ENCODE measurements around the gene GNE. TPM values are rescaled to one million over a fixed set of nuclear protein-coding genes. Genes with fewer than 3 reads are reported as not detected.
"Not testable (repeated sequence)": the region's sequence is repeated elsewhere in the genome, so short reads cannot be mapped to it uniquely, and the experiment has no call there.

GNE gene
- total RNA-seq, 2 donors from 2014 or later, result 23.3 to 26.1 TPM

GRCh38 chr9:36177571-36177970 is 80.7 kb downstream of the GNE start:
- H3K4me3 ChIP-seq, result no peak overlapping the region
- no peaks in the 10 kb centered on the region for H3K9me3 ChIP-seq
- no peak overlapping the region for H3K27ac ChIP-seq
- H3K4me1 ChIP-seq (ENCODE audit: control insufficient read depth in 1 of 2, low read depth in 2 of 2), result no peaks in the 10 kb centered on the region
- ATAC-seq (ENCODE audit: insufficient number of reproducible peaks, low FRiP score, low read depth) (no peak), DNase-seq (ENCODE audit: low spot score) (no peak)
- TF ChIP-seq, protein P1, sequence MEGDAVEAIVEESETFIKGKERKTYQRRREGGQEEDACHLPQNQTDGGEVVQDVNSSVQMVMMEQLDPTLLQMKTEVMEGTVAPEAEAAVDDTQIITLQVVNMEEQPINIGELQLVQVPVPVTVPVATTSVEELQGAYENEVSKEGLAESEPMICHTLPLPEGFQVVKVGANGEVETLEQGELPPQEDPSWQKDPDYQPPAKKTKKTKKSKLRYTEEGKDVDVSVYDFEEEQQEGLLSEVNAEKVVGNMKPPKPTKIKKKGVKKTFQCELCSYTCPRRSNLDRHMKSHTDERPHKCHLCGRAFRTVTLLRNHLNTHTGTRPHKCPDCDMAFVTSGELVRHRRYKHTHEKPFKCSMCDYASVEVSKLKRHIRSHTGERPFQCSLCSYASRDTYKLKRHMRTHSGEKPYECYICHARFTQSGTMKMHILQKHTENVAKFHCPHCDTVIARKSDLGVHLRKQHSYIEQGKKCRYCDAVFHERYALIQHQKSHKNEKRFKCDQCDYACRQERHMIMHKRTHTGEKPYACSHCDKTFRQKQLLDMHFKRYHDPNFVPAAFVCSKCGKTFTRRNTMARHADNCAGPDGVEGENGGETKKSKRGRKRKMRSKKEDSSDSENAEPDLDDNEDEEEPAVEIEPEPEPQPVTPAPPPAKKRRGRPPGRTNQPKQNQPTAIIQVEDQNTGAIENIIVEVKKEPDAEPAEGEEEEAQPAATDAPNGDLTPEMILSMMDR (IDR thresholded peaks at IDR 0.05), result no peak
- H3K36me3 ChIP-seq, result no peaks in the 10 kb centered on the region
- H3K27me3 ChIP-seq (replicated peaks; ENCODE audit: insufficient read depth), result no peaks in the 10 kb centered on the region

DNA sequence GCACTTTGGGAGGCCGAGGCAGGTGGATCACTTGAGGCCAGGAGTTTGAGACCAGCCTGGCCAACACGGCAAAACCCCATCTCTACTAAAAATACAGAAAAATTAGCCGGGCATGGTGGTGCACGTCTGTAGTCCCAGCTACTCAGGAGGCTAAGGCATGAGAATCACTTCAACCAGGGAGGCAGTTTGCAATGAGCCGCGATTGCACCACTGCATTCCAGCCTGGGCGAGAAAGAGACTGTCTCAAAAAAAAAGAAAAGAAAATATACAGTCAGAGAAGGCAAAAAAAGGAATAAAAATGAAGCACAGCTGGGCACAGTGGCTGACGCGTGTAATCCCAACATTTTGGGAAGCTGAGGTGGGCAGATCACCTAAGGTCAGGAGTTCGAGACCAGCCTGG is 81.8 kb downstream of the GNE start:
- ATAC-seq (ENCODE audit: insufficient number of reproducible peaks, low FRiP score, low read depth); H3K27me3 ChIP-seq (replicated peaks; ENCODE audit: insufficient read depth); H3K27ac ChIP-seq; DNase-seq (ENCODE audit: low spot score); H3K9me3 ChIP-seq; H3K4me3 ChIP-seq; H3K4me1 ChIP-seq (ENCODE audit: control insufficient read depth in 1 of 2, low read depth in 2 of 2); H3K36me3 ChIP-seq: not testable (repeated sequence)

DNA sequence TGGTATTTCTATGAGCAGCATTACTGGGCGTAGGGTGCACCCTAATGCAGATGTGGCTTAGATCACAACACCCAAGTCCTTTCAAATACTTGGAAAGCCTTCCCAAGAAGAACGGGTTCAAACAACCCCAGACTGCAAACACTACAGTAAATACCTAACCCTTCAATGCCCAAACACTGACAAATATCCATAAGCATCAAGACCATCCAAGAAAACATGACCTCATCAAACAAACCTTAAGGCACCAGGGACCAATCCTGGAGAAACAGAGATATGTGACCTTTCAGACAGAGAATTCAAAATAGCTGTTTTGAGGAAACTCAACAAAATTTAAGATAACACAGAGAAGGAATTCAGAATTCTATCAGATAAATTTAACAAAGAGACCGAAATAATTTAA is 83.0 kb downstream of the GNE start:
- not testable (repeated sequence) for DNase-seq (ENCODE audit: low spot score); H3K4me3 ChIP-seq; H3K27me3 ChIP-seq (replicated peaks; ENCODE audit: insufficient read depth); H3K4me1 ChIP-seq (ENCODE audit: control insufficient read depth in 1 of 2, low read depth in 2 of 2); H3K36me3 ChIP-seq; H3K27ac ChIP-seq; H3K9me3 ChIP-seq; ATAC-seq (ENCODE audit: insufficient number of reproducible peaks, low FRiP score, low read depth)

- Histone ChIP-seq H3K27me3 (replicated peaks; ENCODE audit: insufficient read depth) (no peaks in the 10 kb centered on the region), H3K27ac (no peak overlapping the region), H3K9me3 (no peaks in the 10 kb centered on the region), H3K36me3 (no peaks in the 10 kb centered on the region), H3K4me1 (ENCODE audit: control insufficient read depth in 1 of 2, low read depth in 2 of 2) (no peaks in the 10 kb centered on the region), H3K4me3 (no peak overlapping the region)
- TF ChIP-seq, protein P1 (IDR thresholded peaks at IDR 0.05), result no peak
- ATAC-seq (ENCODE audit: insufficient number of reproducible peaks, low FRiP score, low read depth), result no peak
- DNase-seq (ENCODE audit: low spot score), result no peak
These were observed 83.5 kb downstream of the GNE start for GRCh38 chr9:36174731-36175130.

DNA sequence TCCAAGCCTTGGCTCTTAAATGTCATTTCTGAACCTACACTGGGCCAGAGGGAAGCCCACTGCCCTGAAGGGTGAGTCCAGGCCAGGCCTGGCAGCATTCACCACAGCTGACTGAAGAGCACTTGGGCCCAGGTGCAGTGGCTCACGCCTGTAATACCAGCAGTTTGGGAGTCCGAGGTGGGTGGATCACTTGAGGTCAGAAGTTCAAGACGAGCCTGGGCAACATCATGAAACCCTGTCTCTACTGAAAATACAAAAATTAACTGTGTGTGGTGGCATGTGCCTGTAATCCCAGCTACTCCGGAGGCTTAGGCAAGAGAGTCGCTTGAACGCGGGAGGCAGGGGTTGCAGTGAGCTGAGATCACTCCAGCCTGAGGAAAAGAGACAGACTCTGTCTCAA is 84.0 kb downstream of the GNE start:
- no peak overlapping the region for H3K27ac ChIP-seq
- H3K4me3 ChIP-seq, result no peak overlapping the region
- ATAC-seq (ENCODE audit: insufficient number of reproducible peaks, low FRiP score, low read depth) (no peak), DNase-seq (ENCODE audit: low spot score) (no peak)
- H3K36me3 ChIP-seq, result no peaks in the 10 kb centered on the region
- H3K4me1 ChIP-seq (ENCODE audit: control insufficient read depth in 1 of 2, low read depth in 2 of 2), result no peaks in the 10 kb centered on the region
- TF ChIP-seq, protein P1 (IDR thresholded peaks at IDR 0.05), result no peak
- no peaks in the 10 kb centered on the region for H3K27me3 ChIP-seq (replicated peaks; ENCODE audit: insufficient read depth)
- H3K9me3 ChIP-seq, result no peaks in the 10 kb centered on the region

DNA sequence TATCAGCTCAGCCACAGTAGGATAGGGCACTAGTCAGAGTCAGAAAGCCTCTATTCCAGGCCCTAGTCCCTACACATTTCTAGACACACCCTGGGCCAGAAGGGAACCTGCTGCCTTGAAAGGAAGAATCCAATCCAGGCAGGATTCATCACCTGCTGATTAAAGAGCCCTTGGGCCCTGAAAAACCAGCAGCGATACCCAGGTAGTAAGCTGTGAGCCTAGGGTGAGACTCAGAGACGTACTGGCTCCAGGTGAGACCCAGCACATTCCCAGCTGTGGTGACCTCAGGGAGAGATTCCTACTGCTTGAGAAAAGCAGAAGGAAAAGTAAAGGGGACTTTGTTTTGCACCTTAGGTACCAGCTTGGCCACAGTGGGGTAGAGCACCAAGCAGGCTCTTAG is 84.4 kb downstream of the GNE start:
- Histone ChIP-seq H3K9me3 (no peaks in the 10 kb centered on the region), H3K4me3 (no peak overlapping the region), H3K27ac (no peak overlapping the region), H3K27me3 (replicated peaks; ENCODE audit: insufficient read depth) (no peaks in the 10 kb centered on the region), H3K36me3 (no peaks in the 10 kb centered on the region), H3K4me1 (ENCODE audit: control insufficient read depth in 1 of 2, low read depth in 2 of 2) (no peaks in the 10 kb centered on the region)
- TF ChIP-seq, protein P1 (IDR thresholded peaks at IDR 0.05), result no peak
- no peak for DNase-seq (ENCODE audit: low spot score)
- ATAC-seq (ENCODE audit: insufficient number of reproducible peaks, low FRiP score, low read depth), result no peak

Data from thoracic aorta (tissue), 2 donors.